ENCODE results near the gene MACROD2.

DNA sequence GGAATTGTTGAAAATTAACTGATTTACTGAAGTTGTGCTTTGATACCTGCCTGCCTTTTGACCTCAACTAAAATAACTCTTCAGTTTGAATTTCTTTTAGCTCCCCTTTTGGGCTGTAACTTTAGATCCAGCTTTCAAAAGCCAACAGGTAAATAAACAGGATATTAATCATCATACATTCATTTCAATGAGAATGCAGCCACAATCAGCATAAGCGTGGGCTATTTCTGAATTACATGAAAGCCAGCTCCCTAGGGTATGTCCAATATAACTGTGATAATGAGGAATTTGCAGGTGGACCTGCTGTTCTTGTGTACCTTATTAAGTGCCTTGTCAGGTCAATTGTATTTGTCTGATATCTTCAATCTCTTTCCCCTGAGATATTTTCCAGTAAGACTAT is 1747.3 kb downstream of the MACROD2 start:
- TF ChIP-seq, protein P1, sequence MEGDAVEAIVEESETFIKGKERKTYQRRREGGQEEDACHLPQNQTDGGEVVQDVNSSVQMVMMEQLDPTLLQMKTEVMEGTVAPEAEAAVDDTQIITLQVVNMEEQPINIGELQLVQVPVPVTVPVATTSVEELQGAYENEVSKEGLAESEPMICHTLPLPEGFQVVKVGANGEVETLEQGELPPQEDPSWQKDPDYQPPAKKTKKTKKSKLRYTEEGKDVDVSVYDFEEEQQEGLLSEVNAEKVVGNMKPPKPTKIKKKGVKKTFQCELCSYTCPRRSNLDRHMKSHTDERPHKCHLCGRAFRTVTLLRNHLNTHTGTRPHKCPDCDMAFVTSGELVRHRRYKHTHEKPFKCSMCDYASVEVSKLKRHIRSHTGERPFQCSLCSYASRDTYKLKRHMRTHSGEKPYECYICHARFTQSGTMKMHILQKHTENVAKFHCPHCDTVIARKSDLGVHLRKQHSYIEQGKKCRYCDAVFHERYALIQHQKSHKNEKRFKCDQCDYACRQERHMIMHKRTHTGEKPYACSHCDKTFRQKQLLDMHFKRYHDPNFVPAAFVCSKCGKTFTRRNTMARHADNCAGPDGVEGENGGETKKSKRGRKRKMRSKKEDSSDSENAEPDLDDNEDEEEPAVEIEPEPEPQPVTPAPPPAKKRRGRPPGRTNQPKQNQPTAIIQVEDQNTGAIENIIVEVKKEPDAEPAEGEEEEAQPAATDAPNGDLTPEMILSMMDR (IDR thresholded peaks at IDR 0.05): no peak
- no peak for TF ChIP-seq POLR2A (IDR thresholded peaks at IDR 0.05)

Data from ovary (tissue), 3 donors.